SK-N-SH treated with all-trans-retinoic acid at 6 μM for 48 hours (cell line): ENCODE results near the gene REV3L.

ENCODE experiments used
- ARNTL ChIP-seq: fragments of 450-650 bp; formaldehyde crosslinking; IDR thresholded peaks from 2 replicates; pipeline ENCODE4 v1.5.0; 2020; ENCODE audit warnings: low read depth, mild to moderate bottlenecking, moderate library complexity, borderline replicate concordance
- CREB5 ChIP-seq: fragments of 250-450 bp; sonication (Bioruptor Pico); IDR thresholded peaks from 2 replicates; pipeline ENCODE4 v1.5.1; 2020; ENCODE audit warnings: low read depth, mild to moderate bottlenecking, moderate library complexity
- CSDC2 ChIP-seq: fragments of 250-450 bp; sonication (Bioruptor Pico); IDR thresholded peaks from 2 replicates; pipeline ENCODE4 v1.5.0; 2020; ENCODE audit warnings: mild to moderate bottlenecking, moderate library complexity
- OSR1 ChIP-seq: fragments of 250-450 bp; sonication (Bioruptor Pico); IDR thresholded peaks from 2 replicates; pipeline ENCODE4 v1.8.0; 2022; ENCODE audit warnings: moderate library complexity, mild to moderate bottlenecking, inconsistent platforms
- PPARA ChIP-seq: fragments of 250-450 bp; sonication (Bioruptor Pico); IDR thresholded peaks from 2 replicates; pipeline ENCODE4 v1.5.0; 2020; ENCODE audit warnings: mild to moderate bottlenecking, borderline replicate concordance
- RARB ChIP-seq: fragments of 250-450 bp; sonication (Bioruptor Pico); IDR thresholded peaks from 2 replicates; pipeline ENCODE4 v1.8.0; 2021; ENCODE audit warnings: mild to moderate bottlenecking, moderate library complexity
- TOX ChIP-seq: fragments of 250-450 bp; sonication (Bioruptor Pico); IDR thresholded peaks from 2 replicates; pipeline ENCODE4 v1.8.0; 2021; ENCODE audit warnings: mild to moderate bottlenecking, moderate library complexity, borderline replicate concordance
- ZC3H10 ChIP-seq: fragments of 250-450 bp; sonication (Bioruptor Pico); IDR thresholded peaks from 2 replicates; pipeline ENCODE4 v1.5.1; 2021; ENCODE audit warnings: mild to moderate bottlenecking, moderate library complexity
- ZFP30 ChIP-seq: fragments of 450-650 bp; formaldehyde crosslinking; IDR thresholded peaks from 2 replicates; pipeline ENCODE4 v1.5.0; 2022; ENCODE audit warnings: mild to moderate bottlenecking, moderate library complexity
- ZNF70 ChIP-seq: fragments of 450-650 bp; formaldehyde crosslinking; IDR thresholded peaks from 2 replicates; pipeline ENCODE4 v1.5.0; 2020; ENCODE audit warnings: mild to moderate bottlenecking, moderate library complexity
- TF ChIP-seq, protein P1 (sequence below): fragments of 250-450 bp; sonication (Bioruptor Pico); IDR thresholded peaks from 2 replicates; pipeline ENCODE4 v1.8.0; 2021; ENCODE audit warnings: low read depth, mild to moderate bottlenecking, moderate library complexity, borderline replicate concordance
- TF ChIP-seq, protein P2 (sequence below): fragments of 250-450 bp; sonication (Bioruptor Pico); IDR thresholded peaks from 2 replicates; pipeline ENCODE4 v1.8.0; 2020; ENCODE audit warnings: mild to moderate bottlenecking, moderate library complexity, borderline replicate concordance

GRCh38 chr6:111502154-111502553 lies 19.1 kb upstream of the REV3L start:
- TF ChIP-seq ZC3H10, result no peak
- no peak for TF ChIP-seq ZFP30
- TF ChIP-seq, protein P1, sequence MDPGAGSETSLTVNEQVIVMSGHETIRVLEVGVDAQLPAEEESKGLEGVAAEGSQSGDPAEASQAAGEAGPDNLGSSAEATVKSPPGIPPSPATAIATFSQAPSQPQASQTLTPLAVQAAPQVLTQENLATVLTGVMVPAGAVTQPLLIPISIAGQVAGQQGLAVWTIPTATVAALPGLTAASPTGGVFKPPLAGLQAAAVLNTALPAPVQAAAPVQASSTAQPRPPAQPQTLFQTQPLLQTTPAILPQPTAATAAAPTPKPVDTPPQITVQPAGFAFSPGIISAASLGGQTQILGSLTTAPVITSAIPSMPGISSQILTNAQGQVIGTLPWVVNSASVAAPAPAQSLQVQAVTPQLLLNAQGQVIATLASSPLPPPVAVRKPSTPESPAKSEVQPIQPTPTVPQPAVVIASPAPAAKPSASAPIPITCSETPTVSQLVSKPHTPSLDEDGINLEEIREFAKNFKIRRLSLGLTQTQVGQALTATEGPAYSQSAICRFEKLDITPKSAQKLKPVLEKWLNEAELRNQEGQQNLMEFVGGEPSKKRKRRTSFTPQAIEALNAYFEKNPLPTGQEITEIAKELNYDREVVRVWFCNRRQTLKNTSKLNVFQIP, result no peak
- no peak for TF ChIP-seq CREB5 (CRISPR knock-in tag)
- TF ChIP-seq TOX (CRISPR knock-in tag), result no peak
- no peak for TF ChIP-seq RARB (CRISPR knock-in tag)
- TF ChIP-seq ZNF70 (CRISPR knock-in tag), result no peak
- TF ChIP-seq OSR1, result no peak
- TF ChIP-seq, protein P2, sequence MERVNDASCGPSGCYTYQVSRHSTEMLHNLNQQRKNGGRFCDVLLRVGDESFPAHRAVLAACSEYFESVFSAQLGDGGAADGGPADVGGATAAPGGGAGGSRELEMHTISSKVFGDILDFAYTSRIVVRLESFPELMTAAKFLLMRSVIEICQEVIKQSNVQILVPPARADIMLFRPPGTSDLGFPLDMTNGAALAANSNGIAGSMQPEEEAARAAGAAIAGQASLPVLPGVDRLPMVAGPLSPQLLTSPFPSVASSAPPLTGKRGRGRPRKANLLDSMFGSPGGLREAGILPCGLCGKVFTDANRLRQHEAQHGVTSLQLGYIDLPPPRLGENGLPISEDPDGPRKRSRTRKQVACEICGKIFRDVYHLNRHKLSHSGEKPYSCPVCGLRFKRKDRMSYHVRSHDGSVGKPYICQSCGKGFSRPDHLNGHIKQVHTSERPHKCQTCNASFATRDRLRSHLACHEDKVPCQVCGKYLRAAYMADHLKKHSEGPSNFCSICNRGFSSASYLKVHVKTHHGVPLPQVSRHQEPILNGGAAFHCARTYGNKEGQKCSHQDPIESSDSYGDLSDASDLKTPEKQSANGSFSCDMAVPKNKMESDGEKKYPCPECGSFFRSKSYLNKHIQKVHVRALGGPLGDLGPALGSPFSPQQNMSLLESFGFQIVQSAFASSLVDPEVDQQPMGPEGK (CRISPR knock-in tag), result no peak
- no peak for TF ChIP-seq ARNTL (CRISPR knock-in tag)
- TF ChIP-seq PPARA, result no peak
- TF ChIP-seq CSDC2 (CRISPR knock-in tag), result no peak
